PC-9 (cell line): ENCODE measurements around the gene DNA2. TPM values are rescaled to one million over a fixed set of nuclear protein-coding genes. Genes with fewer than 3 reads are reported as not detected.

Experiments
- BruUV-seq: library from RNA; stranded (reverse); fragments of 400-500 nt; replicated peaks from 2 replicates; lab custom pipeline; 2021; lab: Mats Ljungman, UMichigan
- CTCF ChIA-PET: fragments of 300-600 bp; sonication (Branson Sonifier 250); formaldehyde crosslinking; loops from one replicate; lab custom pipeline; 2022; ENCODE audit warnings: antibody characterized with exemption; lab: Charles Lee
- POLR2A ChIA-PET: fragments of 300-600 bp; sonication (Branson Sonifier 250); formaldehyde crosslinking; loops from one replicate; lab custom pipeline; 2022; ENCODE audit warnings: antibody characterized with exemption; ENCODE audit not compliant: unreplicated experiment; lab: Charles Lee
- DNase-seq, 2 experiments: peaks; one replicate each; pipeline versions ENCODE4 v3.0.0 to v3.0.0-alpha.2; 2015 to 2022; ENCODE audit warnings: mixed read lengths in 1 of 2
- H2AFZ ChIP-seq: fragments of 200-600 bp; sonication (generic); 2 replicates; pipeline ENCODE4 v1.8.1; 2017; ENCODE audit warnings: antibody characterized with exemption
- H3F3A ChIP-seq: fragments of 200-600 bp; sonication (generic); 2 replicates; pipeline ENCODE4 v1.8.1; 2017; ENCODE audit warnings: antibody characterized with exemption, mild to moderate bottlenecking, low read depth; ENCODE audit not compliant: insufficient read depth
- H3K27ac ChIP-seq: fragments of 200-600 bp; sonication (generic); 2 replicates; pipeline ENCODE4 v1.6.1; 2016; ENCODE audit warnings: mixed run types
- H3K27me3 ChIP-seq: fragments of 200-600 bp; sonication (generic); 2 replicates; pipeline ENCODE4 v1.6.1; 2016; ENCODE audit warnings: low read depth, mixed run types; ENCODE audit not compliant: insufficient read depth
- H3K36me3 ChIP-seq: fragments of 200-600 bp; sonication (generic); 2 replicates; pipeline ENCODE4 v1.6.1; 2016; ENCODE audit warnings: low read depth, mixed run types
- H3K4me1 ChIP-seq: fragments of 200-600 bp; sonication (generic); replicated peaks from 2 replicates; pipeline ENCODE4 v1.6.1; 2016; ENCODE audit warnings: mixed run types; ENCODE audit not compliant: insufficient read depth
- H3K4me2 ChIP-seq: fragments of 200-600 bp; sonication (generic); 2 replicates; pipeline ENCODE4 v1.6.1; 2017; ENCODE audit warnings: mixed run types
- H3K4me3 ChIP-seq: fragments of 200-600 bp; sonication (generic); 2 replicates; pipeline ENCODE4 v1.6.1; 2016; ENCODE audit warnings: mixed run types
- H3K79me2 ChIP-seq: fragments of 200-600 bp; sonication (generic); 2 replicates; pipeline ENCODE4 v1.6.1; 2017; ENCODE audit warnings: low read depth, mixed run types
- H3K9me2 ChIP-seq: fragments of 200-600 bp; sonication (generic); 2 replicates; pipeline ENCODE4 v1.8.1; 2017; ENCODE audit warnings: mild to moderate bottlenecking; ENCODE audit not compliant: insufficient read depth
- H3K9me3 ChIP-seq: fragments of 200-600 bp; sonication (generic); 2 replicates; pipeline ENCODE4 v1.8.1; 2016; ENCODE audit warnings: low read depth; ENCODE audit not compliant: insufficient read depth
- H4K20me1 ChIP-seq: fragments of 200-600 bp; sonication (generic); 2 replicates; pipeline ENCODE4 v1.8.1; 2017; ENCODE audit not compliant: insufficient read depth
- CTCF ChIP-seq: fragments of 200-600 bp; sonication (generic); conservative IDR thresholded peaks from 2 replicates; pipeline ENCODE4 v1.6.1; 2017; ENCODE audit warnings: mixed run types, antibody characterized with exemption, mild to moderate bottlenecking, moderate library complexity
- EZH2 ChIP-seq: fragments of 200-600 bp; sonication (generic); IDR thresholded peaks from 2 replicates; pipeline ENCODE4 v1.8.0; 2017; ENCODE audit warnings: antibody characterized with exemption, low read depth
- intact Hi-C: fragments of 100-400 bp; cut with micrococcal nuclease; formaldehyde crosslinking; loops from one replicate; pipeline ENCODE4 v1.10.0; 2022; ENCODE audit not compliant: unreplicated experiment
- total RNA-seq: library from RNA; stranded (reverse); gene quantifications from 2 replicates; pipeline ENCODE4 v1.2.3, GENCODE V29; 2021

DNA2 gene
- total RNA-seq, 1 experiment from 2014 or later = 33.4 TPM

- no peaks in the 10 kb centered on the region for H3K36me3 ChIP-seq
- no peak overlapping the region for H2AFZ ChIP-seq
- H3K4me3 ChIP-seq = no peak overlapping the region
- no peaks in the 10 kb centered on the region for H3K79me2 ChIP-seq
- TF ChIP-seq EZH2 (no peak), CTCF (no peak)
- BruUV-seq = no TSS peak
- no peaks in the 10 kb centered on the region for H3K9me3 ChIP-seq
- ChIA-PET CTCF (no interaction called here), POLR2A (no interaction called here)
- H4K20me1 ChIP-seq = no peaks in the 10 kb centered on the region
- no peak overlapping the region for H3K4me2 ChIP-seq
- H3K4me1 ChIP-seq = no peaks in the 10 kb centered on the region
- no peak overlapping the region for H3K27ac ChIP-seq
- H3F3A ChIP-seq = no peaks in the 10 kb centered on the region
- DNase-seq = no peak
- H3K27me3 ChIP-seq = no peaks in the 10 kb centered on the region
- intact Hi-C loops = no loop called here
- H3K9me2 ChIP-seq = no peaks in the 10 kb centered on the region
Observed at GRCh38 chr10:68499544-68499943, 27.8 kb upstream of the DNA2 start.

GRCh38 chr10:68496072-68496471 lies 24.3 kb upstream of the DNA2 start:
- CTCF ChIA-PET = no interaction called here
- Histone ChIP-seq H3K27ac (no peak overlapping the region), H3K79me2 (no peaks in the 10 kb centered on the region), H3K4me1 (no peaks in the 10 kb centered on the region), H3K36me3 (peaks cover 5% of the 10 kb centered on the region; the same call in 1 of the 2 replicates), H3K4me2 (no peak overlapping the region), H2AFZ (no peak overlapping the region), H3K9me2 (no peaks in the 10 kb centered on the region), H3K9me3 (no peaks in the 10 kb centered on the region), H4K20me1 (no peaks in the 10 kb centered on the region), H3K4me3 (no peak overlapping the region), H3F3A (no peaks in the 10 kb centered on the region), H3K27me3 (no peaks in the 10 kb centered on the region)
- no TSS peak for BruUV-seq
- intact Hi-C loops = no loop called here
- POLR2A ChIA-PET = no interaction called here
- no peak for DNase-seq
- TF ChIP-seq CTCF (no peak), EZH2 (no peak)

- no peaks in the 10 kb centered on the region for H3K4me1 ChIP-seq
- no peak overlapping the region for H3K4me2 ChIP-seq
- no TSS peak for BruUV-seq
- no peaks in the 10 kb centered on the region for H3K9me3 ChIP-seq
- DNase-seq = no peak
- no peaks in the 10 kb centered on the region for H3K27me3 ChIP-seq
- H3K4me3 ChIP-seq = no peak overlapping the region
- H2AFZ ChIP-seq = no peak overlapping the region
- H3K27ac ChIP-seq = no peak overlapping the region
- H3K36me3 ChIP-seq = peaks cover 5% of the 10 kb centered on the region
- TF ChIP-seq EZH2 = no peak
- no peak for TF ChIP-seq CTCF
- no peaks in the 10 kb centered on the region for H3K79me2 ChIP-seq
- no peaks in the 10 kb centered on the region for H3F3A ChIP-seq
- H3K9me2 ChIP-seq = no peaks in the 10 kb centered on the region
- H4K20me1 ChIP-seq = no peaks in the 10 kb centered on the region
- intact Hi-C loops = no loop called here
- ChIA-PET CTCF (no interaction called here), POLR2A (no interaction called here)
Observed at GRCh38 chr10:68492118-68492517, 20.3 kb upstream of the DNA2 start.
